Ammon's horn (tissue), 1 donor: ENCODE data around the gene CAPN5.
A peak's percentile ranks its signal among the peaks of the same experiment; 100 is the strongest.

Experiments used
- DNase-seq: peaks from one replicate; pipeline ENCODE4 v3.0.0-alpha.2; 2016; ENCODE audit warnings: low spot score

The CAPN5 gene

DNA sequence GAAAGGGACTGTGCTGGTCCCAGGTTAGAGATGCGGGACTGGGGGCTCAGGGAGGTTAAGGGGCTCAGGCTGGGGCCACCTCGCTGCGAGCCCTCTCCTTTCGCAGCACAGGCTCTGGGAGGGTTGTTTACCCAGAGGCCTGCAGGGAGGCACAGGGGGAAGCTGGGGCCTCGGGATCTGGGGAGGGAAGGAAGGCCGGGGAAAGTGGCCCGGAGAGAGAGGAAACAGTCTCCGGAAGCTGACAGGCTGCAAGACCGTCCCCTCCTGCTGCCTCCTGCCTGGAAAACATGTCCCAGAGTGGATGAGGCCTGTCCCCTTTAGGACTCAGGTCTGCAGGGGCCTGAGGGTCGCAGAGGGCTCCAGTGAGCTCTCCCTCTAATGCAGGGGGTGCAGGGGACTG is 106.7 kb downstream of the CAPN5 start:
- no peak for DNase-seq

GRCh38 chr11:77174559-77174958 is 107.8 kb downstream of the CAPN5 start:
- no peak for DNase-seq

GRCh38 chr11:77175021-77175842 is 108.5 kb downstream of the CAPN5 start:
- DNase-seq, result peak; percentile 41
